Stimulated activated CD8-positive, alpha-beta memory T cell treated with anti-CD3 and anti-CD28 coated beads, Interleukin-15, amount 100 ng/mL, for 4 hours (primary cell): Measurements from ENCODE around the gene LZTR1.

ENCODE experiments used
- DNase-seq, 2 donors: peaks; one replicate each; pipeline ENCODE4 v3.0.0-alpha.2; 2020; ENCODE audit warnings: low read depth in 2 of 2

LZTR1 gene

GRCh38 chr22:20951151-20951931 is 30.8 kb upstream of the LZTR1 start:
- no peak for DNase-seq

- DNase-seq = no peak
Observed at GRCh38 chr22:20951932-20952380, 30.1 kb upstream of the LZTR1 start.

GRCh38 chr22:20952544-20953341 is 29.4 kb upstream of the LZTR1 start:
- DNase-seq = no peak

DNA sequence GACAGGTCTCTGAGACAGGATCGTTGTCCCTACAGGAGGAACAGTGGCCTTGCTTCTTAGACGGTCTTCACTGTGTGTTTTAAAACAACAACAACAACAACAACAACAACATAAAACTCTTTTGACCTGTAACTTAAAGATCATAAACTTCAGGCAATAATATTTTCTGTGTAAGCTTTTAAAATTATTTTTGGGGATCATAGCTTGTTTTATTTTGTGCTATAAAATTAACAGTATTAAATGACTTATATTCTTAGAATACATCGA is 28.8 kb upstream of the LZTR1 start:
- no peak for DNase-seq

DNA sequence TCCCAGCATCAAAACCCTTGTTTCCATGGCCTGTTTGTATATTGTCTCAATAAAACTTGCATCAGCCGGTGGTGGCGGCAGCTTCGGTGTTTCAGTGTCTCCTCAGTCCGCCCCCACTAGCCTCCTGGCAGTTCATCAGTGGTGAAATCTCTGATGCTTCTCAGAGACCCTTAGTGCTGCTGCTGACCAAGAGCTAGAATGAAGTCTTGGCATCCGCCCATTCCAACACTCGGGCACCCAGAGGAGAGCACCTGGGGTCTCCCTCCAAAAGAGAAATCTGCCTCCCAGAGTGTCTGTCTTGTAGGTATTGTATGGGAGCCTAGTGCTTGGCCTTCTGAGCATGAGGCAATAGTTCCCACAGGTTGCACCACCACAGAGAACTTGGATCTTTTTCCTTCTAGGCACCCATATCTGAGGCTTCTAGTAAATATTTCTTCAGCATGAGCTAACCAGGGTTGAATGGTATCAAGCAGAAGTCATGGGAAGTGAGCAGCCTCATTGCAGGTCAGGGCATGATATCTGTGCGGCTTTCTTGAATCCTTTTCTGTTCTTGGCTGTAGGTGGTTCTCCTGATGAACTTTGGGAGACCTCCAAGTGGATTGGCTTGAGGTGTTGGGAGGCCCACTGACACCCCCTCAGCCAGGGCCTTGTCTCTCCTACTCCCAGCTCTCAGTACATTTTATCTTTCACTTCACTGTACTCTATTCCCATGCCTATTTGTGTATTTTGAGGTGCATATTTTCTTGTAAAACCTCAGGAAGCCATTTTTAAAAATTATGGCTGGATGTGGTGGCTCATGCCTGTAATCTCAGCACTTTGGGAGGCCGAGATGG is 28.2 kb upstream of the LZTR1 start:
- no peak for DNase-seq

DNA sequence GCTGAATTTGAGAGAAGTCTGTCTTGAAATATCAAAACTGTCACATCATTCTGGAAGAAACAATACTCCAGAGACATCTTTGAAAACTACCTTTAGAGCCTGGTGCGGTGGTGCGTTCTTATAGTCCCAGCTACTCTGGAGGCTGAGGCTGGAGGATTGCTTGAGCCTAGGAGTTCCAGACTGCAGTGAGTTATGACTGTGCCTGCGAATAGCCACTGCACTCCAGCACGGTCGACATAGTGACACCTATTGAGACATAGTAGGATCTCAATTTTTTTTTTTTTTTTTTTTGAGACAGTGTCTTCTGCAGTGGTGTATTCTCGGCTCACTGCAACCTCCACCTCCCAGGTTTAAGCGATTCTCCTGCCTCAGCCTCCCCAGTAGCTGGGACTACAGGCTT is 26.5 kb upstream of the LZTR1 start:
- DNase-seq = no peak

GRCh38 chr22:20956258-20957101 is 25.6 kb upstream of the LZTR1 start:
- DNase-seq = no peak

- DNase-seq = no peak
Observed at GRCh38 chr22:20957102-20957682, 24.9 kb upstream of the LZTR1 start.

- no peak for DNase-seq
Observed at GRCh38 chr22:20957683-20958431, 24.2 kb upstream of the LZTR1 start.

GRCh38 chr22:20959578-20960461 is 22.3 kb upstream of the LZTR1 start:
- no peak for DNase-seq

DNA sequence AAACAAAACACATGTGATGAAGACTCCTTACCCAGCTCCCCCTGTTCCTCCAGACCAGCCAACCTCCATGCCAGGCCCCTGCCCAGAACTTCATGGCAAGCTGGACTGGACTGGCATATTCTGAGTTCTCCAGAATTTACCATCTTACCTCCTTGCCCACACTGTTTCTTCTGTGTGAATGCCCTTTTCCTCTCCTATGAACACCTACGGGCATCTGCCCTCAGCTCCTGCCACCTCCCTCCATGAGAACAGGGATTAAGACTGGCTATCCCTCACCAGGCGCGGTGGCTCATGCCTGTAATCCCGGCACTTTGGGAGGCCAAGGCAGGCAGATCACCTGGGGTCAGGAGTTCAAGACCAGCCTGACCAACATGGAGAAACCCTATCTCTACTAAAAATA is 21.5 kb upstream of the LZTR1 start:
- no peak for DNase-seq

DNA sequence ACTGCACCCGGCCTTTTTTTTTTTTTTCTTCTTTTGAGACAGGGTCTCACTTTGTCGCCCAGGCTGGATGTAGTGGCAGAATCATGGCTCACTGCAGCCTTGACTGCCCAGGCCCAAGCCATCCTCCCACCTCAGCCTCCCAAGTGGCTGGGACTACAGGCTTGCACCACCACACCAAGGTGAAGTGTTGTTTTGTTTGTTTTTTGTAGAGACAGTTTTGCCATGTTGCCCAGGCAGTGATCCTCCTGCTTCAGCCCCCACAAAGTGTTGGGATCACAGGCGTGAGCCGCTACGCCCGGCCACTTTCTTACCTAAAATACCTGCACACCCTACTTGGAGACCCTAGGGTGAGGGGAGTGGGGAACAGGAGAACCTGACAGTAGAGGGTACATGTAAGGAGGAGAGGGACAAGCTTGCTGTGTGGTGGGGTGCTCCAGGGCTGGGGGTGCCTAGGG is 19.6 kb upstream of the LZTR1 start:
- no peak for DNase-seq

DNA sequence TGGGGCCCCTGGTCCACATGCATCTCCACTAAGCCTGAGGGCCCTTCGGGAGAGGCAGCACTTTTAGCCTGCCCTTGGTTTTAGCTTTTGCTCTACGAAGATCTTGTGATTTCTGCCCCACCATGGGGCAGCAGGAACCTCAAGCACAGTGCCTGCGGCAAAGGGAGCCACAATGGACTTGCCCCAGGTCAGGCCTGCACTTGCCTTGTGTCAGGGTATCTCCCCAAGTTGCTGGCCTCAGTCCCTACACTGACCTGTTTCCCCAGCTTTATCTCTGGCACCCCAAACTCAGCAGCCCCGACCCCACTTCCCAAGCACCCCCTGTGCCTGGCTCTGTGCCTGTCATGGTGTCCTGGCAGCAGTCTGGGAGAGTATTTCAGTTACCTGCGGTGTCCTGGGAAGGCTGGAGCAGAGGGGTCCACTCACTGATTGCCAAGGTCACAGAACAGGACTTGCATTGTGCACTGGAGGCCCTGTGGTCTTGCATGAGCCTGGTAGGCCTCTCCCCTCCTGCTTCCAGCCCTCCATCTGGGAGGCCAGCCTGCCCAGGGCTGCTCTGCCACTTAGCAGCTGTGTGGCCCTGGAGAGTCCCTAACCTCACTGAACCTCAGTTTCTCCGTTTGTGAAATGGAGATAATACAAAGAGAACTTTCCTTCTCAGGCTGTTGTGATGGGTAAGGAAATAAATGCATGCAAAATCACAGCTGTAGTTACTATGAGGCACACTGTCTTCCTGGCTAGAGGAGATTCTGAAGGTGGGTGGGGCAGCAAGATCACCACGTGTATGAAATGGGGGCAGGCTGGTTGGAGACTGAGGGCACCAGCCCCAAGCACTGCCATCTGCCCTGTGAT is 18.7 kb upstream of the LZTR1 start:
- no peak for DNase-seq

DNA sequence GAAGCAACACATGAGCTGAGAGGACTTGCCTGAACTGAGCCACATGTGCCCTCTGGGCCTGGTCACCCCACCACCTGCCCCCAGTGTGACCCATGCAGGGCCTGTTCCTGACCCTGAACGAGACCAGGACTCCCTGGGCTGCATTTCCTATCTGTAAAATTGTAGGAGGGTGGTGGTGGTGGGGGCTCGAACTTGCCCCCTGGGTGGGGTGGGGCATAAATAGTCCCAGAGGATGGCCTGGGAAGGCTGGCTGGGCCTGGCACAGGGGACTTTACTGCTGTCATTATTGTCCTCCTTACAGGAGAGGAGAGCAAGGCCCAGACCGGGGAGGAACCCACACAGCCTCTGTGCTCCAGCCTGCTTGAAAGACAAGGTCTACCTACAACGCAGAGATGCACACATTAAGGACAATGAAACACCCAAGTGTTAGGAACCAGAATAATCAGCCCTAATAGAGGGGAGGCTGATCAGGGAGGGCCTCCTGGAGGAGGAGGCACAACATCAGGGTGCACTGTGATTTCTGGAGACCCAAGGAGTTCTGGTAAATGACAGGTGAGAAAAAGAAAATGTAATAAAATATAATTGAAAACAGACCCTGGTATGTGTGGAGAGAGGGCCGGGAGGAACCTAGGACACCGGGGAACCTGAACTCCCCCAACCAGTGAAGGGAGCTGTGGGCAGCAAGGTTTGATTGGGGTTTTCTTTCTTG is 17.9 kb upstream of the LZTR1 start:
- no peak for DNase-seq

DNA sequence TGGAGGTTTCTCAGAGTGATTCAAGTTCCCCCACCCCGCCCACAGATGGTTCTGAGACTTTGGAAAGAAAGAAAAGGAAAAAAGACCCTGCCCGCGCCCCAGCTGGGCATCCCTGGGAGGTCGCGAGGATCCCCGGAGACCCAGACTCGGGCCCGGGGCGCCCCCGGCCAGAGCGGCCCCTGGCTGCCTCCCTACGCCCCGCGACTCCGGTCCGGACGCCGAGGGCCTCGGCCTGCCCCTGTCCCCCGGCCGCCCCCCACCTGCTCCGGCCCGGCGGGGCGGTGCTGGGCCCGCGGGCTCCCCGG is 17.3 kb upstream of the LZTR1 start:
- no peak for DNase-seq

DNA sequence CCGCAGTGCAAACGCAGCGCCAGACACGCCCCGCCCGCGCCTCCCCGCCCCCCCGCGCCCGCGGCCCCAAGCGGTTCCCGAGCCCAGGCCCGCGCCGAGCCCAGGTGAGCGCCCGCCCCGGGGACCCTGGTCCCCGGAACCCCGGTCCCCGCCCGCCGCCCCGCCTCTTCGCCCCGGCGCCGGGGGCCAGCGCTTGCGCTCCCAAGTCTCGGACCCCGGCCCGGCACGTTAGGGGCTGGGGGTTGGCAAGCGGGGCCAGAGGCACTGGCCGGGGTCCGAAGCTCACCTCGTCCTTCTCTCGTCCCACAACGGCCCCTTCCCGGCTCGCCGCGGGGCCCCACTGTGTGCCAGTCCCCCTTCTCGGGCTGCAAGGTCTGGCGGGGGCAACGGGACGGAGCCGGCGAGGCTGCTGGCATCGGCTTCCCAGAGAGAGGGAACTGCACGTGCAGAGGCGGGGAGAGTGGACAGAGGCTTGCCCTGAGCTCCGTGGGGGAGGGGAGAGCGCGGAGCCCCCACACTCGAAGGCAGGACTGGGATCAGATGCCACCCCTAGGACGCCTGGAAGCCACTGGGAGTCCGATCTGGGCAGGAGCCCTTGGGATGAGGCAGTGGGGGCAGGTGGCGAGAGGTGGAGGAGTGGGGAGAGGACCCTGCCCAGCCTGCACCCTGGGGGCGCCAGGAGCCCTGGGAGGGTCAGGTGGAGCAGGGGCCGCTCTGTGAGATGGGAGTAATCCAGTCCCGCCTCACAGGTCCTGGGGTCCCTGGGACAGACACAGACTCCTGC is 16.8 kb upstream of the LZTR1 start:
- DNase-seq = no peak
